ENCODE results near the gene SETD2. TPM values are rescaled to one million over a fixed set of nuclear protein-coding genes. Genes with fewer than 3 reads are reported as not detected.

SETD2 gene
- total RNA-seq, 1 experiment from 2014 or later = 24.1 TPM

DNA sequence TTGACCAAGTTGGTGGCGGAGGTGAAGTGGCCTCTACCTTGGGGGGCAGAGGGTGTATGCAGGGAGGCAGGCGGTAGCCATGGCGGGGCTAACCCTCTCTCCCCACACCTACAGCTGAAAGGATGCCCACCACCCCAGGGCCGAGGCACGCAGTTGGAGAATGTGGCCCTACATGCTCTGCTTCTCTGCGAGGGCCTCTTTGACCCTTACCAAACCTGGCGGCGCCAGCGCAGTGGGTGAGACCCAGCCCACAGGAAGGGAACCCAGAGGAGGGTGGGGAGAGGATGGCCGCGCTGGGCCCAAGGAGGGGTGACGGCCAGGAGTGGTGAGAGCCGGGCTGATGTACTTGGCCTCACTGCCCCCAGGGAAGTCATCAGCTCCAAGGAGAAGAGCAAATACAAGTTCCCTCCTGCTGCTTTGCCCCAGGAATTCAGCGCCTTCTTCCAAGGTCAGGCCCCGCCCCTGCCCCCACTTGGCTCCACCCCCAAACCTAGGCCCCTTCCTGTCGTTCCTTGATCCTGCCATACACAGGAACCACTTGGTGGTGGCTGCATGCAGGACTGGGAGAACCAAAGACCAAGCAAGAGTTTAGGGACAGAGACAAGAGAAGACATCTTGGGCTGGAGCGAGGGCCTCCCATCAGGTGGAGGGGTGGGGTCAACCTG is 174.6 kb downstream of the SETD2 start:
- no peaks in the 10 kb centered on the region for H3K9me3 ChIP-seq (ENCODE audit: low read length)
- H3K27ac ChIP-seq (ENCODE audit: low read length) = no peak overlapping the region
- POLR2A ChIA-PET (ENCODE audit: unreplicated experiment) = no interaction called here
- CTCF ChIA-PET = no interaction called here
- H3K9ac ChIP-seq (ENCODE audit: low read length) = no peak overlapping the region
- H3K79me2 ChIP-seq (ENCODE audit: low read length) = peaks cover 8% of the 10 kb centered on the region
- H3K27me3 ChIP-seq (ENCODE audit: low read length) = no peaks in the 10 kb centered on the region
- intact Hi-C loops (cut with micrococcal nuclease) = no loop called here
- H4K20me1 ChIP-seq (ENCODE audit: low read length) = no peaks in the 10 kb centered on the region
- no peak overlapping the region for H3K4me2 ChIP-seq (ENCODE audit: low read length)
- H3F3A ChIP-seq (ENCODE audit: low read length, unreplicated experiment) = no peaks in the 10 kb centered on the region
- BruUV-seq (replicated peaks) = no TSS peak
- H3K36me3 ChIP-seq (ENCODE audit: low read depth, low read length) = no peaks in the 10 kb centered on the region
- no peaks in the 10 kb centered on the region for H3K4me1 ChIP-seq (ENCODE audit: insufficient read depth, low read length)
- ATAC-seq (no peak), DNase-seq (no peak)
- TF ChIP-seq EZH2 (IDR thresholded peaks at IDR 0.05; ENCODE audit: low read length, unreplicated experiment) = no peak
- TF ChIP-seq, protein P1, sequence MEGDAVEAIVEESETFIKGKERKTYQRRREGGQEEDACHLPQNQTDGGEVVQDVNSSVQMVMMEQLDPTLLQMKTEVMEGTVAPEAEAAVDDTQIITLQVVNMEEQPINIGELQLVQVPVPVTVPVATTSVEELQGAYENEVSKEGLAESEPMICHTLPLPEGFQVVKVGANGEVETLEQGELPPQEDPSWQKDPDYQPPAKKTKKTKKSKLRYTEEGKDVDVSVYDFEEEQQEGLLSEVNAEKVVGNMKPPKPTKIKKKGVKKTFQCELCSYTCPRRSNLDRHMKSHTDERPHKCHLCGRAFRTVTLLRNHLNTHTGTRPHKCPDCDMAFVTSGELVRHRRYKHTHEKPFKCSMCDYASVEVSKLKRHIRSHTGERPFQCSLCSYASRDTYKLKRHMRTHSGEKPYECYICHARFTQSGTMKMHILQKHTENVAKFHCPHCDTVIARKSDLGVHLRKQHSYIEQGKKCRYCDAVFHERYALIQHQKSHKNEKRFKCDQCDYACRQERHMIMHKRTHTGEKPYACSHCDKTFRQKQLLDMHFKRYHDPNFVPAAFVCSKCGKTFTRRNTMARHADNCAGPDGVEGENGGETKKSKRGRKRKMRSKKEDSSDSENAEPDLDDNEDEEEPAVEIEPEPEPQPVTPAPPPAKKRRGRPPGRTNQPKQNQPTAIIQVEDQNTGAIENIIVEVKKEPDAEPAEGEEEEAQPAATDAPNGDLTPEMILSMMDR (conservative IDR thresholded peaks at IDR 0.05; ENCODE audit: low read depth, low read length) = no peak
- TF ChIP-seq EZH2phosphoT487 (IDR thresholded peaks at IDR 0.05; ENCODE audit: borderline replicate concordance, low read length) = no peak
- H3K9me2 ChIP-seq (replicated peaks; ENCODE audit: low read length) = no peaks in the 10 kb centered on the region
- no peak overlapping the region for H3K4me3 ChIP-seq (ENCODE audit: low read length)
- no peak overlapping the region for H2AFZ ChIP-seq (ENCODE audit: low read length)

DNA sequence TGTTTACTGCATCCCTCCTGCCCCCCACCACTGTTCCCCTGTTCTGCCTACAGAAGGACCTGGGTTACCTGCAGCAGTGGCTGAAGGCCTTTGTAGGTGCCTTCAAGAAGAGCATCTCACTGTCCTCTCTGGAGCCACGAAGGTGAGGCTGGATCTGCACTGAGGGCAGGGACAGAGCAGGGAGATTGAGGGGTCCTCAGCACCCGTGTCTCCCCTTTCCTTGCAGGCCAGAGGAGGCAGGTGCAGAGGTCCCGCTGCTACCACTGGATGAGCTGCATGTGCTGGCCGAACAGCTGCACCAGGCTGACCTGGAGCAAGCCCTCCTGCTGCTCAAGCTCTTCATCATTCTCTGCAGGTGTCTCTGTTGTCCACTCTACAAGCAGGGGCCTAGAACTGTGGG is 175.3 kb downstream of the SETD2 start:
- BruUV-seq (replicated peaks) = no TSS peak
- H3K79me2 ChIP-seq (ENCODE audit: low read length) = peaks cover 10% of the 10 kb centered on the region
- ATAC-seq = no peak
- ChIA-PET CTCF (no interaction called here), POLR2A (ENCODE audit: unreplicated experiment) (no interaction called here)
- H3K27me3 ChIP-seq (ENCODE audit: low read length) = no peaks in the 10 kb centered on the region
- no peaks in the 10 kb centered on the region for H3F3A ChIP-seq (ENCODE audit: low read length, unreplicated experiment)
- no peaks in the 10 kb centered on the region for H3K9me2 ChIP-seq (replicated peaks; ENCODE audit: low read length)
- DNase-seq = no peak
- H2AFZ ChIP-seq (ENCODE audit: low read length) = no peak overlapping the region
- no peaks in the 10 kb centered on the region for H3K9me3 ChIP-seq (ENCODE audit: low read length)
- TF ChIP-seq EZH2 (IDR thresholded peaks at IDR 0.05; ENCODE audit: low read length, unreplicated experiment) (no peak), EZH2phosphoT487 (IDR thresholded peaks at IDR 0.05; ENCODE audit: borderline replicate concordance, low read length) (no peak)
- TF ChIP-seq, protein P1 (conservative IDR thresholded peaks at IDR 0.05; ENCODE audit: low read depth, low read length) = no peak
- H3K4me3 ChIP-seq (ENCODE audit: low read length) = no peak overlapping the region
- no peaks in the 10 kb centered on the region for H3K4me1 ChIP-seq (ENCODE audit: insufficient read depth, low read length)
- no peak overlapping the region for H3K27ac ChIP-seq (ENCODE audit: low read length)
- no peak overlapping the region for H3K4me2 ChIP-seq (ENCODE audit: low read length)
- intact Hi-C loops (cut with micrococcal nuclease) = no loop called here
- no peak overlapping the region for H3K9ac ChIP-seq (ENCODE audit: low read length)
- H4K20me1 ChIP-seq (ENCODE audit: low read length) = no peaks in the 10 kb centered on the region
- H3K36me3 ChIP-seq (ENCODE audit: low read depth, low read length) = no peaks in the 10 kb centered on the region

DNA sequence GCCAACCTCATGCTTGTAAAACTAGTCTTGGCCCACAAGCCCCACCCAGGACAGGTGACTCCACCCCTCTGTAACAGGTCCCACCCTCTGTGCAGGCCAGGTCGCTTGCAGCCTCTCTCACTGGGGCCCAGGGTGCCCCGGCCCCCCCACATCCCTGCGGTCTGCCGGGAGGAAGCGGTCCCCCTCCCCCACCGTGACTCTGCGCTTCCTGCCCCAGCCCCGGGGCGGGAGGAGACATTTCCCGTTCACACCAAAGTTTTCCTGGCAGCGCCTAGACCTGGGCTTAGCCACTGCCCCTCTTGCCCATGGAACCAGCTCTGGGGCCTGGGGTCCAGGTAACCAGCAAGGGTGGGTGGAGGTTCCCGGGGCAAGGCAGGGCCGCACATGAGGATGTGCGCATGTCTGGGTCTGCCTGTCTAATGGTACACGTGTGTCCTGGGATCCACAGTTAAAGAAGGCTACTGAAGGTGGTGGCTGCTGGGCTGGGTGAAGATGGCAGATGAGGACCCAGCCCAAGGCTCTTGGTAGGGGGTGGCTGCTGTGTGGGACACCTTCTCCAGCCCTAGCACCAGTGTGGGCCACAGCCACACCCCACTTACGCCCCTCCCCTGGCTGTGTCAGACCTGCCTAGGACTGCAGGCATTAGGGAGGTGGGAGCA is 176.0 kb downstream of the SETD2 start:
- CTCF ChIA-PET = no interaction called here
- no peak overlapping the region for H2AFZ ChIP-seq (ENCODE audit: low read length)
- no peak overlapping the region for H3K4me3 ChIP-seq (ENCODE audit: low read length)
- no peaks in the 10 kb centered on the region for H3K27me3 ChIP-seq (ENCODE audit: low read length)
- BruUV-seq (replicated peaks) = no TSS peak
- H3K9me3 ChIP-seq (ENCODE audit: low read length) = no peaks in the 10 kb centered on the region
- H4K20me1 ChIP-seq (ENCODE audit: low read length) = no peaks in the 10 kb centered on the region
- no peaks in the 10 kb centered on the region for H3K36me3 ChIP-seq (ENCODE audit: low read depth, low read length)
- no peak for DNase-seq
- H3K79me2 ChIP-seq (ENCODE audit: low read length) = peaks cover 15% of the 10 kb centered on the region
- intact Hi-C loops (cut with micrococcal nuclease) = no loop called here
- peaks cover 1% of the 10 kb centered on the region for H3K4me1 ChIP-seq (ENCODE audit: insufficient read depth, low read length)
- TF ChIP-seq, protein P1 (conservative IDR thresholded peaks at IDR 0.05; ENCODE audit: low read depth, low read length) = no peak
- TF ChIP-seq EZH2phosphoT487 (IDR thresholded peaks at IDR 0.05; ENCODE audit: borderline replicate concordance, low read length) = no peak
- no peak for TF ChIP-seq EZH2 (IDR thresholded peaks at IDR 0.05; ENCODE audit: low read length, unreplicated experiment)
- no peak overlapping the region for H3K9ac ChIP-seq (ENCODE audit: low read length)
- POLR2A ChIA-PET (ENCODE audit: unreplicated experiment) = no interaction called here
- no peaks in the 10 kb centered on the region for H3K9me2 ChIP-seq (replicated peaks; ENCODE audit: low read length)
- H3K27ac ChIP-seq (ENCODE audit: low read length) = no peak overlapping the region
- no peak overlapping the region for H3K4me2 ChIP-seq (ENCODE audit: low read length)
- H3F3A ChIP-seq (ENCODE audit: low read length, unreplicated experiment) = no peaks in the 10 kb centered on the region
- ATAC-seq = peak; percentile 42; the same call in 1 of the 2 replicates
